CD1c-positive myeloid dendritic cell (primary cell): ENCODE measurements around the gene MSH5.

Source experiments
- DNase-seq: peaks from one replicate; pipeline ENCODE4 v3.0.0-alpha.2; 2016; ENCODE audit errors: extremely low spot score

Gene MSH5

DNA sequence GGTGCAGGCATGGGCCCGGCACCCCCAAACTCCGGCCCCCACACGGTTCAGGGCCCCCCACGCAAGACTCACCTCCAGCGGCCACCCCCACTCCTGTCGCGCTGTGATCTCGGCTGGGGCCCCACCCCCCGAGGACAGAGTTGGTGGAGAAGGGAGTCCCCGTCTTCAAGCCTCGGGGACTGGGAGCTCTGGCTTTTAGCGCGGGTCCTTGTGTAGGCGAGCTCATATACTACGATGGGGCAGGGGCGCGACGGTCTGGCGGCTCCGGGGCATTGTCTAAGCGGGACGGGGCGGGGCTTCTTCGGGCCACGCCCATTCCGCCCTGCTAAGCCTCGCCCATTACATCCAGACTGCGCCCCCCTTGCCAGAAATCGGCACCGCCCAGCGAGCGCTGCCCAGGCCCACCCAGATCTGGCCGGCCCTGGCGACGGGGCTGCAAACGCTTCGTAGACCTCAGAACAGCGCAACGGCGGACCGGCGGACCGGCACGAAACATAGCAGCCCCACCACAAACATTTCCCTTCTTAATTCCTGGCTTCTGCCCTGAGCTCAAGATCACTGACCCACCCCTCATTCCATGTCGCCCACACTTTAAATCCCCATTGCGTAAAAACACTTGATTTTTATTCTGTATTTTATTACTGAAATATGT, 9.7 kb upstream of the MSH5 start:
- DNase-seq: peak; percentile 75

- DNase-seq: no peak
These were observed 9.1 kb upstream of the MSH5 start for GRCh38 chr6:31730631-31731086.

DNA sequence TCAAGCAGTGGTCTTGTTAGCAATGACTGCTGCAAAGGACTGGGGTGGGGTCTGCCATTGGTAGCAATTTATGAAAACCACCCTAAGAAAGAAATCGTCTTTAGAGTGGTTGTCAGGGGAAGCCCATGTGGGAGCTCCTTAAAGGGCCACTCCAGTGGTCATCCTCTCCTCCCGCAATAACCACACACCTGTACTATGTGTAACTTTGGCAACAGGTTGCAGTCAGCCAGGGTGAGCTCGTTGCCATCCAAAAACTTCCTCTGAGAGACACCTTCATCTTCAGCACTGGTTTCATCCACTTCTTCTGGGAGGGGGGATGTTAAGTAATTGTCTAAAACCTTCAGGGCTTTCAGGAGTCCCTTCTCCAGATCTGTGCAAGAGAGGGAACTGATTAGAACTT, 7.8 kb upstream of the MSH5 start:
- DNase-seq: no peak

DNA sequence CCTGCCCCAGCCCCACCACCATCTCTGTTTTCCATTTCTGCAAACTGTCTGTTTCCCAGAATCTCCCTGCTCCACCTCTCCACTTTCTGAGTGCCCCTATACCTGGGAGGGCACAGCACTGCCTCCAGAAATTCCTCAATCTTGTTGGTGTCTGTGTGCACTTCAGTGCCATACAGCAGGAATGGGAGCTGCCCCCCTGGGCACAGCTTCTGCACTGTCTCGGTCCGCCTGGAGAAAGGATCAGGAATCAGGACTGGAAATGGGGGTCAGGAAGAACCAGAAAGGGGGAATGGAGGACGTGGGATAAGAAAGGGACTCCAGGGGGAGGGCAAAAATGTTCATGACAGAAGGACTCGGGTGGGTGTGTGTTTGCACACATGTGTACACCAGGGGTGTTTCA, 6.1 kb upstream of the MSH5 start:
- no peak for DNase-seq

DNA sequence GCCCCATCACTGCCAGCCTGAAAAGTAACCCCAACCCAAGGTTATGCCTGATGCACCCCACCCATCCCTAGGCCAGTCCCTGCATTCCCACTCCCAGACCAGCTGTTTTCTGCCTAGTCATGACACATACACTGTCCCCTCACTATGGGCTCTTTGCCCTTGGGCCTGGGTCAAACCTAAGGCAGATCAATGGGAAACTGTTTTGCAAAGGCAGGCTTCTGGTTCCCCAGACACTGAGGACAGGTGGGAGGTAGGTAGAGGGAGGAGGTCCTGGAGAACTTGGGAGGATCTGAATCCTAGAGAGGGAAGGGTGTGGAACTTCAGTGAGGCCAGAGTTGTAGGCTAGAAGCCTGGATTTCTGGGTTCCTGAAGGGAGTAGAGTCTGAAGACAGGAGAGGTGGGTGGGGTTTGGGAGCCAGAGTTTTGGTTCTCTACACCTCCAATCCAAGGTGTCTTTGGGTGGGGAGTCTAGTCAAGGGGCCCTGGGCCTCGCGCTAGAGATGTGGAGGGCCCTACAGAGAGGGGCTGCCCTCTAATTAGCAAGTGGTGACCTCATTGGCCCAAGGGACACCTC, 5.5 kb upstream of the MSH5 start:
- no peak for DNase-seq

GRCh38 chr6:31734821-31735406, 4.9 kb upstream of the MSH5 start:
- peak; percentile 66 for DNase-seq

- DNase-seq: peak; percentile 82
These were observed 3.6 kb upstream of the MSH5 start, which contains the start of gene CLIC1 for GRCh38 chr6:31736021-31736767. Gene CLIC1, minus strand, starts transcription at chr6:31736530. Its CDS starts 230 bp downstream, at chr6:31736300.

DNA sequence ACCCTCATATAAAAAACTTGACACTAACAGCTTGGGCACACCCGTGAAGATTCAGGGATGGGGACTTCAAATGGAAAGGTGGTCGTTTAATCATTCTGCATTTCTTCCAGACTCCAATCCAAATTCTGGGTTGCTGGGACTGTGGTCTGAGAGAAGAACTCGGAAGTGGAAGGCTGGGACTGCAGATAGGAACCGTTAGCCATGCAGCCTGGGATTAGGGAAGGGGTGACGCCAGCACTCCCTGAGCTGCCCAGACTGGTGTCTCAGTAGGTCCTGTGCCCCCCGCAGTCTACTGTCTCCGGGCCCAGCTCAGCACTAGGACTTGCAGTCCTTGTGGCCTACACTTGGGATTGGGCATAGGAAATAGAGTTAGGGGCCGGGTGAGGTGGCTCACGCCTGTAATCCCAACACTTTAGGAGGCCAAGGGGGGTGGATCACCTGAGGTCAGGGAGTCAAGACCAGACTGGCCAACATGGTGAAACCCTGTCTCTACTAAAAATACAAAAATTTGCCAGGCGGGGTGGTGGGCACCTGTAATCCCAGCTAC, 3.0 kb upstream of the MSH5 start:
- DNase-seq: peak; percentile 45

DNA sequence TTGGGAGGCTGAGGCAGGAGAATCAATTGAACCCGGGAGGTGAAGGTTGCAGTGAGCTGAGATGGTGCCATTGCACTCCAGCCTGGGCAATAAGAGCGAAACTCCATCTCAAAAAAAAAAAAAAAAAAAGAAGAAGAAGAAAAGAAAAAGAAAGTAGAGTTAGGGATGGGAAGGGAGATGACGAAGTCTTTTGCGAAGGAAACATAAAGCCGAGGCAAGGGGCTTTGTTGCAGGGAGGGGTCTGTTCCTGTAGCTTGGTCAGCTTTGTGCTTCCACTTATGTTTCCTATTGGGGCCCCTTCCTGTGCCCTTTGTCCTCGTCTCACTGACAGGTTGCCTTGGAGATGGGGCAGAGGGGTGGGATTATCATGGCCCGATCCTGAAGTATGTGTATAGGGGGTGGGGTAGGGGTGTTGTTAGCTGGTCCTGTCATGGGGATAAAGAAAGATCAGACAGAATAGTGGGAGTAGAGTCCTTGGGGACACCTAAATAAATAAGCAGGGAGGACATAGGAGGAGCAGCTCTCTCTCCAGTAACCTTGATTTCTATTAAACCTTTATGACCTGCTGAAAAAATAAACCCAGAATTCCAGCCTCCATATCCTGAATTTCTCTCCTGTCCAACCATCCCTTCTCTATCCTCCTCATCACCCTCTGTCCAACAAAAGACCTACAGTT, 2.4 kb upstream of the MSH5 start:
- DNase-seq: peak; percentile 44

GRCh38 chr6:31737991-31738979, 1.5 kb upstream of the MSH5 start:
- DNase-seq: peak; percentile 91

- DNase-seq: peak; percentile 74
These were observed 805 bp downstream of the MSH5 start for GRCh38 chr6:31740397-31741223.

GRCh38 chr6:31741815-31742214, 2.0 kb downstream of the MSH5 start:
- DNase-seq: no peak

GRCh38 chr6:31742894-31743293, 3.1 kb downstream of the MSH5 start:
- no peak for DNase-seq

GRCh38 chr6:31744422-31744821, 4.6 kb downstream of the MSH5 start:
- DNase-seq: no peak

GRCh38 chr6:31749301-31750036, 9.7 kb downstream of the MSH5 start:
- DNase-seq: no peak

GRCh38 chr6:31750411-31751022, 10.7 kb downstream of the MSH5 start:
- no peak for DNase-seq

DNA sequence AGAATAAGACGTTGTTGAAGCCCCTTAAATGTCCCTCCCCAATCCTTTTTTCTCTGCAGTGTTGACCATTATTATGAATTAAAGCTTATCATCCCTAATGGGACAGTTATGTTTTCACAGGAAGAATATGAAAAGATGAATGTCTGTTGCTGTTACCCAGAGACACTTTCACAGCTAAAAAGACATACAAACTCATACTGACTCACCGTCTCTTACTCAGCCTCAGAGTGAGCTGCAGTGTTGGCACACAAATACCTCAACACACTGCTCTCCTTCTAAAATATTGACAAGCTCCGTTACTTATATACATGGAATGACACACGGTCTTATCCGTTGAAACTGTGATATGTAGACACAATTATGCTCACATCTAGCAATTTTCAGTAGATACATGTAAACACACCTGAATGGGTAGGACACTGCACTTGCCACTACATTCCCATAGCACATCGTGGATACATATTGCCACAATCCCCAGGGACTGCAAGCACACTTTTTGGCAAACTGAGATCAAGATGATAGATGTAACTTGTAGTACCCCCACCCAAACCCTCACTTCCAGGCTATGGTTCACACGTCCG, 13.0 kb downstream of the MSH5 start:
- DNase-seq: no peak

DNA sequence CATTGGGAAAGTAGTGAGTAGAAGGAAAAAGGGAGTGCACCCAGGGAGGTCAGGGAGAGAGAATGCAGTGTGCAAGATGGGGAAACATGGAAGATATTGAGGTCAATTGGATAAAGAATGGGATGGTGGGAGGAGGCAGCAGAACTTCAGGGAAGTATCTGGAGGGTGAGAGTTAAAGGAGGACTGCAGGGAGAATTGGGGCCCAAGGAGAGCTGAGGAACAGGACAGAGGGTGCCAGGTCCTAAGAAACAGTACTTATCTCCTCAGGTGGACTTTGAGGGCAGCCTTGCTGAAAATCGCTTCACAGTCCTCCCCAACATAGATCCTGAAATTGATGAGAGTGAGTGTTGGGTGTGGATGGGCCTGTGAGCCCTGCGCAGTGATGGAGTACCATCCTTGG, 18.5 kb downstream of the MSH5 start:
- DNase-seq: no peak
